GOT3 (cell line): ENCODE data around the gene BICDL1.

Experiments used
- DNase-seq: peaks from one replicate; lab custom pipeline; 2025; ENCODE audit warnings: mixed read lengths; lab: John Stamatoyannopoulos, UW

The BICDL1 gene

DNA sequence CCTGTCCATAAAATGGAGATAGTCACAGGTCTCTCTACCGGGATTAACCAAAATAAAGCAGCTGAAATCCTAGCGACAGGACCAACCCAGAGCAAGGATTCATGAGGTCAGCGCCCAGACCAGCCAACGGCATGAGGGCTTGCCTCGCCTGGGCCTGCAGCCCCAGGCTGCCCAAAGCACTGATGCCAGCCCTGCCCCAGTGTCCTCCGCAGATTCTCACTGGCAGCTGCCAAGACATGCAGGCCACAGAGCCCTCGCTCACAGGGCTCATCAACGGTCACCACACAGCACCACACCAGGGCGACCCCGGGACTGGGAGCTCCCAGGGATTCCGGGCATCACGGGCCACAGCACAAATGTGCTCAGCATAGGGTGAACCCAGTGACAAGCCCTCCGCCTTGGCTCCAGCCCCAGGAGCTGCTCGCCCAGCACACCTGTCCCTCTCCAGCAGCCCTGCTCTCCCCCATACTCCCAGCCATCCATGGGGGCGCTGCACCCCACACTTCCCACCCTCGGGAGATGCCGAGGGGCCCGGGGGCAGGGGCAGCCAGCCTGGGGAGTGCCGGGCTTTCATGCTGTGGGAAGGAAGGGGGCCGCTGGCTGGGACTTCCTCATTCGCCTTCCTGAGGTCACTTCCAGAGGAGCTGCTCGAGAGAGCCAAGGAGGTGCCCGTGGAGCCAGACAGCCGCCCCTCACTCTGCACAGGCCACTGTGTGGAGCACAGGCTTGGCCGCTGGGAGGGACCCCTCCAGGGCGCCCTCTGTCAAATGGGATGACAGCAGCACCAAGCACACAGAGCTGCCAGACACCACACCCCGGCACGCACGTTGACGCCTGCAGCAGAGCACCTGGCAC lies 113.4 kb downstream of the BICDL1 start:
- no peak for DNase-seq

DNA sequence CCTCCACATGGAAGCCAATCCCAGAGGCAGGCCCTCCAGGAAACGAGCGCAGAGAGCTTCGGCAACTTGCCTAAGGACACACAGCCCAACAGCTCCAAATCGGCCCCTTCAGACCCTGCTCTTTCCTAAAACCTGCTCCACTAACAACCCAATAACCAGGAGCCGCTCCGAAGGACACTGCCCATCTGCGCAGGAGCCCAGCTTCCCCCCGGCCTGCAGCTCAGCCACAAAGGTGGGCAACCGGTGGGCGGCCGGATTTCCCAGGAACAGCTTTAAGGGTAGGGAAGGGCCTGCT lies 114.0 kb downstream of the BICDL1 start:
- no peak for DNase-seq

DNA sequence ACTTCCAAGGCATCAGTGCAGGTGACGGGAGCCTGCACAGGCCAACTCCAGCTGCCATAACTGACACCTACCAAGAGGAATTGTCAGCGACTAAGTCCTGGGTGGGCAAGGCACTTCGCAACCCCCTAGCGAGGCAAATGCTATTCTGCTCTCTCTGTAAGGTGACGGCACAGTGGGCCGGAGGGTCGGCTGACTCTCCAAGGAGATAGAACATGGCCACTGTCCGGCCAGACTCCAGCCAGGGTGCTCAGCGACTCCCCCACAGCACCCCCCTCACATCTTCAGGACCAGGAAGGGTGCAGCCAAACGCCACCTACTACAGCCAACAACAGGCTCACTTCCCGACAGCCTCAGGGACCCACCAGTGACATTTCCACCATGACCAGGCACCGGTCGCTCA lies 114.3 kb downstream of the BICDL1 start:
- no peak for DNase-seq

DNA sequence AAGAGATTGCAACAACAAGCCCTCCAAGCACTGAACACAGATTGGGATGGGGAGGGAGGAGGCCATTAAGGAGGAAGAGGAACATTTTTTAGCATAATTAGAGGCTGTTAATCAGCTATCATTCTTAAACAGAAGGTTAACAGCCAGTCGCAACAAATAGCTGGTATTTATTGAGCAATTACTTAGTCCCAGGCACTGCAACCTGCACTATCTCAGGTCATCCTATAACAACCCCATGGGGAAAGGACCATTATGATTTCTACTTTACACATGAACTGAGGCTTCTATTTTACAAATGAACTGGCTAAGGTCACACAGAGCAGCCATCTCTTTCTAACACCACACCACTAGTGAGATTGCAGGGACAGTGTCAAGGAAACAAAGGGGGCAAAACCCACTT lies 117.1 kb downstream of the BICDL1 start:
- no peak for DNase-seq

DNA sequence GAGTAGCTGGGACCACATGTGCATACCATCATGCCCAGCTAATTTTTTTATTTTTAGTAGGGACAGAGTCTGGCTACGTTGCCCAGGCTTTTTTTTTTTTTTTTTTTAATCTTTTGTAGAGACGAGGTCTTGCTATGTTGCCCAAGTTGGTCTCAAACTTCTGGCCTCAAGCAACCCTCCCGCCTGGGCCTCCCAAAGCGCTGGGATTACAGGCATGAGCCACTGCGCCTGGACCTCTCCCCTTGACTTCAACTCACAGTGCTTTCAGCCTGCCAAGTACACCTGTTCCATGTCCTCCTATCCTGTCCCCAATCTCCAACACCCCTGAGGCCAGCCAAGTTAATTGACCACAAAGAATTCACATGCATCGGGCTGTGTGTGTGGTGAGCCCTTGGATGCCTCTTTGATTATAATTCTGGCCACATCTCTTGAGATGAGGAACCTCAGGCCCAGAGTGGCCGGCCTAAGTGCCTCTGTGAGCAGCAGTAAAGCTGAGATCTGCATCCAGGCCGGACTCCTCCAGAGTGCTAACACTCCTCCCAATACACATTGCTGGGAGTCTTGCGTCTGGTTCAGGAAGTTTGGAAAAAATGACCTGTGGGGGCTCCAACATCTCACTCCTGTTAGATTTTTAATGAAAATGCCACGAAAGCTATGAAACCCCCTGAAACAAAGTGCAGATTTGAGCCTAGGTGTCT lies 120.7 kb downstream of the BICDL1 start:
- no peak for DNase-seq

DNA sequence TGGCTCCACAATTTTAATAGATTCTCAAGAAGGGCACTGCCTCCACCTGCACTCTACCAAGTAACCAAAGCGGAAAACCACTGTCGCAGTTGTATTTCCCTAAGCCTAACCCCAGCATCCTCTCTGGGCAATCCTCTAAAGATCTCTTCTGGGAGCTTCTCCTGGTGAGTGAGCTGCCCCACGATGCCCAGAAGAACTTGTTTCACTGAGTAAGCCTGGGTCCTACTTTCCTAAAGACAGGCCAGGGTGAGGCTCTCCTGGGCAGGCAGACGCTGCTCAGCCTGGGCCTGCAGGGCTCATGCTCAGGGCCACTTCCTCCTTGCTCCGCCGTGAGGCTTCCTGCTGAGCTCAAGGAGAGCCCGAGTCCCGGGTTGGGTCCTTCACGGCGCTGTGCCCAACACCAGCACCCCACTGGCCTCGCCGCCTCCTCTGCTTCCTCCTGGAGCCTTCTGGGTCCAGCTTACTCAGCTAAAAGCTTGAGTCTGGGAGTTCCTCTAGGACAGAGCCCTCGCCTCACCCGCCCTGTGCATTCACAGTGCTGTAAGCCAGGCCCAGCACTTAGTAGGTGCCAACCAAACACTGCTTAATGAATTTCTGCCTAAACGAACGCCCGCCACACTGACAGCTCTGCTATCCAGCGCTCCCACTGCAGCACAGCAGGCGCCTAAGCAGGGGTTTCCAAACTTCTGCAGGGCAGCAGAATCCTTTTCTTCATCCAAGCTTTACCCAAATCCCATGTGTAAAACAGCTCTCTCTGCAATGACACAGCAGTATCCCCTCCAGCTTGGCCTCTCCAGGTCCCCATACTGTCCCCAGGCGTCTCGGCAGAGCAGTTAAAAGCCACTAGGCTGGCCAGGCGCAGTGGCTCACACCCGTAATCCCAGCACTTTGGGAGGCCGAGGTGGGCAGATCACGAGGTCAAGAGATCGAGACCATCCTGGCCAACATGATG lies 121.8 kb downstream of the BICDL1 start:
- no peak for DNase-seq

DNA sequence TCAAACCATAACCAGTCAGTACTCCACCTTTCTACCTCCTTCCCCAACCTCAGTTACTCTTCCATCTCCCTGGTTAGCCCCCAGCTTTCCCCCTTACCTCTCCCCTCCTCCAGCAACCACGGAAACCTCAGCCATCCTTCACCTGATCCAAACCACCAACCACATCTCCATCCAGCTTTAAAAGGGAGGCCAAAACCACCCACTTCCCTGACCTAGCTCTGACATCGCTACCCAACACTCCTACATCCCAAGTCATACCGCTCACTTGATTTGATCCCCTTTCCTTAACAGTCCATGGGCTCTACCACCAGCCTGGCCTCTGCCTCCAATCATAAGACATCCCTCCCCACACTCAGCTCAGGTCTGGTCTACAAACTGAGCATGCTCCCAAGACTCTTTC lies 126.0 kb downstream of the BICDL1 start:
- no peak for DNase-seq

DNA sequence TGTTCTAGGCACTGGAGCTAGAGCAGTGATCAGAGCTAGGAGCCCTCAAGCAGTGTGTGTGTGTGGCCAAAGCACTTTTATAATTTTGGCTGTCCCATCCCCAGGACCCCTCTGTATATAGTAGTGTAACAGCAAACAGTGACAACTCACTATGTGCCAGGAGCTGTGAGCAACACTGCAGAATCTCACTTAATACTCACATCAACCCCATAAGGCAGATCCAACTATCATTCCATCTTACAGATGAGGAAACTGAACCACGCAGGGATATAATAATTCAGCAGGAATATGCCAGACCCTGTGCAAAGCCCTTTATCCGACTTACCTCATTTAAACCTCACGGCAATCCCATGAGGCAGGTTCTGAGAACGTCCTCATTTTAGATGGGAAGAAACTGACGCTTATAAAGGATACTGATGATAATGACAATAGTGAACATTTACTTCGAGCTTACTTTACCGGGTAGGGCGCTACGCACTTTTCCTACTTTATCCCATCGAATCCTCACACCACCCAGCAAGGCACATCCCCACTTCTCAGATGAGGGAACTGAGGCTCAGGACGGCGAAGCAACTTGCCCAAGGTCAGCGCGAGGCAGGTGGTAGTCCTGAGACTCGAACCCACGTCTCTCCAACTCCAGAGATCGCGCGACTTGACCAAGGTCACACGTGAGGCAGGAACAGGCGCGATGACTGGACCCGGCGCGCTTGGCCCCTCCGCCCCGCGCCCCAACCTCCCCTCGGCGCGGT lies 126.8 kb downstream of the BICDL1 start:
- peak; percentile 12 for DNase-seq

DNA sequence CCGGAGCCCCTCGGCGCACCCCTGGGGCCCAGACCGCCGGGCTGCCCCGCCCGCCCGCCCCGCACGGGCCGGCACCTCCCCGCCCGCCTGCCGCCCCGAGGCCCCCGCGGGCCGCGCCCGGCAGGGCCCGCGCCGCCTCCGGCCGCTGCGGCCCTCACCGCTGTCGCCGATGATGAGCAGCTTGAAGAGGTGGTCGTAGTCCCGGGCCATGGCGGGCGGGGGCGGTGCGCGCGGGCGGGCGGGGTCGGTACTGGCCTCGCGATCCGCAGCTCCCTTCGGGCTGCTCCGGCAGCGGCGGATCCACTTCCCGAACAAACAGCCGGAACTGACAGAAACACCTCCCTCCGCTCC lies 127.4 kb downstream of the BICDL1 start, which contains the start of gene RAB35:
RAB35 (minus strand) TSS at position 313 of the 351 bp plus-strand sequence; CDS start at position 210, 103 bp downstream.
- DNase-seq, result no peak

DNA sequence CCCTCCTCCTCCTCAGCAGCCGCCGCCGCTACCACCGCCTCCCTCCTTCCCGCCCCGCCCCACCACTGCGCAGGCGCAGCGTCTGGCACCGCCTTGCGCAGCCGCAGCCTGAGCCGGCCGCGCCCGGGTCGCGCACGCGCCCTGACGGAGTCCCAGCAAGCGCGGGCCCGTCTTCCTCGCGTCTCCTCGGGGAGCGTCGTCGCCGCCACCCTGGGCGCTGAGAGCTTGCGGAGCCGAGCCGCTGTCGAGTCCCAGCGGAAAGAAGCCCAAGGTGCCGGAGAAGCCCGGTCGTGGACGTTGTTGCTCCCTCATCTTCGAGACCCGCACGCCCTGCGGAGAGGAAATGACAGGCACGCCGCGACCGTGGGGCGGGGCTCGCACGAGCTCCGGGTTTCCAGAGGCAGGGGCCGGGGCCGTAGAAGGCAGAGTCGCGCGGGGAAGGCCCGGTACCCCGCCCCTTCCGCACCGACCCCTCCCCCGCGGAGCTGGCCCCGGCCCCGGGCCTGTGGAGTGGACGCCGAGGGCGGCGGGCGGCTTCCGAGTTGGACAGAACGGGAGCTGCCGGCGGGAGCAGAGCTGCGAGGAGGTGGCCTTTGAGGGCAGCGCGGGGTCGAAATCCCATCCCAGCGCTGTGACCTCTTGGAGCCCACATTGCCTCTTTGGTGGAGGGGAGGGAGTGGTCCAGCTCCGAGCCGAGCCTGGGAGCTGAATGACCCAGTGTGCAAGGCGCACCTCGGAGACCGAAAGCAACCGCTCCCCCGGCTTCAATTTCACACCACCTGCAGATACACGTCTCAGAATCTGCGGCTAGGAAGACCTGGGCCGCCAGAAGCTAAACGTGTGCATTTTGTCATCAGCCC lies 128.0 kb downstream of the BICDL1 start:
- DNase-seq, result peak; percentile 93

DNA sequence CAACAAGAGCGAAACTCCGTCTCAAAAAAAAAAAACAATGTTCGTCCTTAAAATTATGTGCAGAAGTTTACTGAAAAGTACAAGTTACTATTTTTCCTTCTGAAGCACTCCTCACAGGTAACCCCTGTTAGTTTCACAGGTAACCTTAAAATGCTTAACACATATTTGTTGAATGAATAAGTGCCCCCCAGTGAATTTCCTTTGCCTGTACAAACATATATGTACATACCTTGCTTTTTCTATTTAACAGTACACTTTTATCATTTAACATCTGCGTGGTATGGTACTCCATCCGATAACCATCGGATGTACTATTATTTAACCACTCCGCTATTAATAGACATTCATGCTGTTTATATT lies 128.9 kb downstream of the BICDL1 start:
- no peak for DNase-seq

DNA sequence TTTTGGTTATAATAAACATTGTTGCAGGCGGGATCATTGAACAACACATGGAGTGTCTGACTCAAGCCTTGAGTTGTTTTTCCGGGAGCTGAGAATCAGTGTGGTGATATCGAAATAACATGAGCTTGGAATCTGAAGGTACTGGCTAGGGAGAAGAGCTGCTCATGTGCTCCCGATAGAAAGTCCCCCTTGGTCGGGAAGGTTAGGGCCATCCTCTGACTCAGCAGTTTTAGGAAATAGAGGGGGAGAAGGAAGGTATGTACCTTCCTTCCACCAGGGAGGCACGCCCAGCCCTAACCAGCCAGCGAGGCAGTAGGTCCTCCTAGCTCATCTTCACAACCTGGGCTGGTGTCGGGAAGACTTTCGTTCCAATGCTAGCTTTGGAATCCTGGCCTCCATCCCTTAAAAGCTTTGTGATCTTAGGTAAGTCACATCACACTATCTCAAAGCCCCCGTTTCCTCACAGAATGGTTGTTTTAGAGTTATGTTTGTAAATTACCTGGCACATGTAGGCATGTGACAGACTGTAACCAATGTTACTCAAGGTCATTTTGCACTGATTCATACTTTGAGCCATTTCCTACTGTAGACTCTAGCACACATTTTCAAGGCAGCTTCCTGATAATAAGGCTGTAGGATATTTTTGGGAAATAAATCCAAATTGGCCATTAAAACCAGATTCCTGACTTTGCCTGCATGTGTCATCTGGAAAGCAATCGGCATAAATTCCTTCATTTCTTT lies 129.5 kb downstream of the BICDL1 start:
- no peak for DNase-seq

DNA sequence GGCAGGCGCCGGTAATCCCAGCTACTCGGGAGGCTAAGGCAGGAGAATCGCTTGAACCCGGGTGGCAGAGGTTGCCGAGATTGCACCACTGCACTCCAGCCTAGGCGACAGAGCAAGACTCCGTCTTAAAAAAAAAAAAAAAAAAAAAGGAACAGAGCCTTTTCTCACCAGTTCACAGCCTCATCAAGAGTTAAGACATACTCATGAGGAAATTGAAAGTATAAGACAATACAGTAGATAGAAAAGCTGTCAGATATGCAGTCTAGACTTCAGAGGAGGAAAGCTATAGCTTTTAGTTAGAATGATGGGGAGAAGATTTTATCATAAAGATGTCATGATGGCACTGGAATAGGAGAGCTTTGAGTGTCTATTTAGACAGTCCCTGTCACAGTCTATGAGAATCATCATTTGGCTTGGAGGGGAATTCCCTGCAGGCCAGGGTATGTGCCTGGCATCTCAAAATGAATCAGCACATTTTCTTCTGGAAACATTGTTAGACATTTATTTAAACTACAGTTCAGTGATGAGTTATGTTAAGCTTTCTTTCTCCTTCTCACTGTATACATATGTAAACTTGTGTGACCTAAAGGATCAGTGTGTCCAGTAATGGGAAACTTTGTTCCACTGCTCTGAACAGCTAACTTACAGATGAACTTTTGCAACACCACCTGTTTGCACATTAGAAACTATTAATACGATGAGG lies 130.4 kb downstream of the BICDL1 start:
- no peak for DNase-seq

DNA sequence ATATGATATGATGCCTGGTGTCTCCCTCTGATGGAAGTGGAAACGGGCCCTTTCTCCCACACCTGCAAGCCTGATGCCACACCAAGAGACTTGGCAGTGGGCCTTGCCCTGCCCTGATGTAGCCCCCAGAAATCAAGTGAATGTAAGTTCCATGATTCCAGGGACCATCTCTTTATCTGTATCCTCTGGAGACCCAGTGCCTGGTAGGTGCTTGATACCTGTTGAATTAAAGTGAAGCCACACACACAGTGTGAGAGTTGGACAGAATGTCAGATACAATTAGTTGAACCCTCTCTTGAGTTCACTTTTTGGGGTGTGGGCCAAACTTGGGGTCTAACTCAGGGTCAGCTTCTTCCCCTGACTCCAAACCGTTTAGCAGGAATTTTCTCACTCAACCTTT lies 132.3 kb downstream of the BICDL1 start:
- DNase-seq, result no peak

DNA sequence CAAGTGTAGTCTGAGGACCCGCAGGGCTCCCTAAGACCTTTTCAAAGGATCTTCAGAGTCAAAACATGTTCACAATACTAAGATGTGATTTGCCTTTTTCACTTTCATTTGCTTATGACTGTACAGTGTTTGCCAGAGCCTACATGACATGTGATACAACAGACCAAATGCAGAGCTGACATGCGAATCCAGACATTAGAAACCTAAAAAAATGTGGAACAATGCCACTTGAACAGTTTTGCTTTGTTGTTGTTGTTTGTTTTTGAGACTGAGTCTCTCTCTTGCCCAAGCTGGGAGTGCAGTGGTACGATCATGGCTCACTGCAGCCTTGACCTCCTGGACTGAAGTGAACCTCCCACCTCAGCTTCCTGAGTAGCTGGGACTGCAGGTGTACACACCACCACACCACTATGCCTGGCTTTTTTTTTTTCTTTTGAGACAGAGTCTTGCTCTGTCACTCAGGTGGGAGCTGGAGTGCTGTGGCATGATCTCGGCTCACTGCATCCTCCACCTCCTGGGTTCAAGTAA lies 132.8 kb downstream of the BICDL1 start:
- DNase-seq, result no peak

DNA sequence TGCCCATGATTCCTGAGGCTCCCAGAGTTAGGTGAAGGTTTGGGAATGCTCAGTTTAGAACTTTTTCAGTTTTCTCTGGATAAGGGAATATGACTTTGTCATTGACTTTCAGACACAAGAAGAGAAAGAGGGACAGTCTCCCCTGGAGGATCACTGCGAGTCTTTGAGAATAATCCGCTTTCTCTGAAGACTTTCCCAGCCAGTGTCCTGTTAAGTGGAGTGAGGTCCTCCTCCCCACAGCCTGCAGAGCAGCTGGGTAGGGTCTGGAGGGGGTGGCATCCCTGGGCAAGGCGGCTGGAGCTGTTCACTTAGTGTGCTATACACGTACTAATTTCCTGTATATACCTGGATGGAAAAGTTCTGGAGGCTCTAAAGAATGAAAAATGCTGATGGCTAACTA lies 136.0 kb downstream of the BICDL1 start:
- no peak for DNase-seq

DNA sequence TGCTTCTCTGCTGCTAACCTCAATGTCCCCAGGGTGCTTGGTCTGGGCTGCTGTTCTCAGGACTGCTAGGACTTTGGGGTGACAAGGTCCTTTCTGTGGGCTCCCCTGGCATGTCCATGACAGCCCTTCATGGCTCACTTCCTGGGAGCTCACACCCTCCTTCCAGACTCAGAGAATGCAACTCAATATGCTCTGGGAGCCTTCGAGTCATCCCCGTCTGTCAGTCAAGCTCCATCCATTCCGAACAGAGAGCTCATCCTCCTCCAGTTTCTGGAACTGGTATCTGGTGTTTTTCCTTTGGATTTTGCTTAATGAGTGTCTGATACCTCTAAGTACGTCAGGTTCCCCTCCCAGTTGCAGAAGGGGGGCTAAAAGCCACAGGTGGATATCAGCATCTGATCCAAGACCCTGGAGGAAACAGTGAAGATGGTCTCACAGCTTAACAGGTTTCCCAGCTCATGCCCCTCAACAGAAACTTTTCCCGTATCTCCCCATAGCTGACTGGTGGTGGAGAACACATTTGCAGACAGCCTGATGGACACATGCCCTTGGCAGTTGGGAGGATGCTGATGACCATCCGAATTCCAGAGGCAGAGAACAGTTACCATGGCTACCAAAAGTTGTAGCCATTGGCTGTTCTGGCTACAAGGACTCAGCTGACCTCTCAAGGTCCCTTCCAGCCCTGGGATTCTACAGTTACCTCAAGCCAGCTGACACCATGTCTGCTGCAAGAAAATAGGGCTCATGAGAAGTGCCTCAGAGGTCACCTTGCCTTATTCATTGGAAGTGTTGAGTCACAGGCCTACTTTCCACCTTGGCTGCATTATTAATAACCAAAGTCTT lies 137.0 kb downstream of the BICDL1 start:
- no peak for DNase-seq

DNA sequence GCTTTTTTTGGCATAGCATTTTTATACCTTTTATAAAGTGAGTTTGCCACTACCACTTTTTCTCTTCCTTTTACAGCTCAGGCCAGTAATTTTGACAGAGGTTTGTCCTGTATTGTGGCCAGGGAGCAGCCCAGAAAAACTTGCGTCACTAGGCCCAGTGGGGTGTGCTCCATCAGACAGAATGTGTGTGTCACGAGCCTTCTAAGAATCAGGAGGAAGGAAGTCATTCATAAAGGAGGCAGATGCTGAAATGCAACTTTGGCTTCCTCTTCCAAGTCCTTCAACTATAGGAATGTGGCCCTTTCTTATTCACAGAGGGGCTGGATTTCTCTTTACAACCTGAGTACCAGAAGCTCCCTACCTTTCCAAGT lies 137.6 kb downstream of the BICDL1 start:
- DNase-seq, result no peak
